OCI-LY3 (cell line): ENCODE results near the gene RPUSD4.

Source experiments
- H2AFZ ChIP-seq: fragments of 200-600, 300-600 bp; shearing (Covaris generic); 2 replicates; pipeline ENCODE4 v1.6.0; 2014; ENCODE audit warnings: antibody characterized with exemption, low read depth, low read length
- H3K27ac ChIP-seq: fragments of 200-600, 300-600 bp; sonication (generic); 2 replicates; pipeline ENCODE4 v1.5.1; 2014; ENCODE audit warnings: mild to moderate bottlenecking, low read length, moderate library complexity, mixed read lengths
- H3K27me3 ChIP-seq: fragments of 200-600, 300-600 bp; sonication (generic); 2 replicates; pipeline ENCODE4 v1.6.1; 2014; ENCODE audit warnings: low read depth, low read length, mixed read lengths
- H3K36me3 ChIP-seq: fragments of 200-600, 300-600 bp; sonication (generic); replicated peaks from 2 replicates; pipeline ENCODE3; 2014; ENCODE audit warnings: low read depth, low read length, mixed read lengths
- H3K4me1 ChIP-seq: fragments of 300-600, 200-600 bp; sonication (generic); 2 replicates; pipeline ENCODE4 v1.6.1; 2014; ENCODE audit warnings: low read length, mixed read lengths
- H3K4me2 ChIP-seq: fragments of 200-600, 300-600 bp; sonication (generic); 2 replicates; pipeline ENCODE4 v1.6.1; 2014; ENCODE audit warnings: low read length, mixed read lengths
- H3K4me3 ChIP-seq: fragments of 300-600, 200-600 bp; sonication (generic); 2 replicates; pipeline ENCODE4 v1.5.1; 2014; ENCODE audit warnings: antibody characterized with exemption, mild to moderate bottlenecking, low read length, moderate library complexity
- H3K79me2 ChIP-seq: fragments of 300-600, 200-600 bp; shearing (Covaris generic); 2 replicates; pipeline ENCODE4 v1.6.1; 2014; ENCODE audit warnings: mild to moderate bottlenecking, low read length, mixed read lengths
- H3K9ac ChIP-seq: fragments of 300-600, 200-600 bp; shearing (Covaris generic); 2 replicates; pipeline ENCODE4 v1.6.0; 2014; ENCODE audit warnings: mild to moderate bottlenecking, low read length, moderate library complexity
- H3K9me3 ChIP-seq: fragments of 200-600, 300-600 bp; shearing (Covaris generic); 2 replicates; pipeline ENCODE4 v1.6.1; 2014; ENCODE audit warnings: low read length, mixed read lengths; ENCODE audit not compliant: insufficient read depth
- H4K20me1 ChIP-seq: fragments of 200-600, 300-600 bp; sonication (generic); 2 replicates; pipeline ENCODE4 v1.6.1; 2016; ENCODE audit warnings: low read length, mixed read lengths; ENCODE audit not compliant: insufficient read depth
- EZH2phosphoT487 ChIP-seq: fragments of 200-600 bp; shearing (Covaris generic); IDR thresholded peaks from 2 replicates; pipeline ENCODE4 v1.6.1; 2018; ENCODE audit warnings: antibody characterized with exemption, mixed run types, low read depth
- TF ChIP-seq, protein P1 (sequence below): fragments of 200-600, 300-600 bp; sonication (generic); IDR thresholded peaks from 2 replicates; pipeline ENCODE4 v1.5.1; 2014; ENCODE audit warnings: antibody characterized with exemption, low read length, low read depth

Gene RPUSD4

DNA sequence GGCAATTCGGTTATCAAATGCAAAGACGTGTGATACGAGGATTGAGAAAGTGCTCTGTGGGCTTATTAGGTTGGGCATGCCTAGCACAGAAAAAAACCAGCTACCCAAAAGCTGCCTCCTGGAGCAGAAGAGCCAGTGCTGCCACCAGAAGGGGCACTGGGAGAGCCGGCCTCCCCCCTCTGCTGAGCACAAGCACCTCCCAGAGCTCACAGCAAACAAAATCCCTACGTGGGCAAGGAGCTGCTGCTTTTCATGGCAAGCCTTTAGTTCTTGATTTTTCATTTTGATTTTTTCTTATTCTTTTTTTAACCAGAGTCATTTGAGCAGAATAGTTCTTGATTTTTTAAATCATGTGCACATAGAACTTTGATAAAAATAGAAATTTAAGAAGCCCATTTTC is 12.8 kb downstream of the RPUSD4 start:
- Histone ChIP-seq H4K20me1 (no peaks in the 10 kb centered on the region), H3K4me1 (peaks cover 6% of the 10 kb centered on the region; the same call in 1 of the 2 replicates), H3K79me2 (no peaks in the 10 kb centered on the region), H3K9me3 (no peaks in the 10 kb centered on the region), H3K36me3 (peaks cover 60% of the 10 kb centered on the region), H3K4me3 (no peak overlapping the region), H3K4me2 (no peak overlapping the region), H2AFZ (no peak overlapping the region), H3K27ac (no peak overlapping the region), H3K27me3 (no peaks in the 10 kb centered on the region), H3K9ac (no peak overlapping the region)
- TF ChIP-seq EZH2phosphoT487 = no peak
- TF ChIP-seq, protein P1, sequence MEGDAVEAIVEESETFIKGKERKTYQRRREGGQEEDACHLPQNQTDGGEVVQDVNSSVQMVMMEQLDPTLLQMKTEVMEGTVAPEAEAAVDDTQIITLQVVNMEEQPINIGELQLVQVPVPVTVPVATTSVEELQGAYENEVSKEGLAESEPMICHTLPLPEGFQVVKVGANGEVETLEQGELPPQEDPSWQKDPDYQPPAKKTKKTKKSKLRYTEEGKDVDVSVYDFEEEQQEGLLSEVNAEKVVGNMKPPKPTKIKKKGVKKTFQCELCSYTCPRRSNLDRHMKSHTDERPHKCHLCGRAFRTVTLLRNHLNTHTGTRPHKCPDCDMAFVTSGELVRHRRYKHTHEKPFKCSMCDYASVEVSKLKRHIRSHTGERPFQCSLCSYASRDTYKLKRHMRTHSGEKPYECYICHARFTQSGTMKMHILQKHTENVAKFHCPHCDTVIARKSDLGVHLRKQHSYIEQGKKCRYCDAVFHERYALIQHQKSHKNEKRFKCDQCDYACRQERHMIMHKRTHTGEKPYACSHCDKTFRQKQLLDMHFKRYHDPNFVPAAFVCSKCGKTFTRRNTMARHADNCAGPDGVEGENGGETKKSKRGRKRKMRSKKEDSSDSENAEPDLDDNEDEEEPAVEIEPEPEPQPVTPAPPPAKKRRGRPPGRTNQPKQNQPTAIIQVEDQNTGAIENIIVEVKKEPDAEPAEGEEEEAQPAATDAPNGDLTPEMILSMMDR = no peak

DNA sequence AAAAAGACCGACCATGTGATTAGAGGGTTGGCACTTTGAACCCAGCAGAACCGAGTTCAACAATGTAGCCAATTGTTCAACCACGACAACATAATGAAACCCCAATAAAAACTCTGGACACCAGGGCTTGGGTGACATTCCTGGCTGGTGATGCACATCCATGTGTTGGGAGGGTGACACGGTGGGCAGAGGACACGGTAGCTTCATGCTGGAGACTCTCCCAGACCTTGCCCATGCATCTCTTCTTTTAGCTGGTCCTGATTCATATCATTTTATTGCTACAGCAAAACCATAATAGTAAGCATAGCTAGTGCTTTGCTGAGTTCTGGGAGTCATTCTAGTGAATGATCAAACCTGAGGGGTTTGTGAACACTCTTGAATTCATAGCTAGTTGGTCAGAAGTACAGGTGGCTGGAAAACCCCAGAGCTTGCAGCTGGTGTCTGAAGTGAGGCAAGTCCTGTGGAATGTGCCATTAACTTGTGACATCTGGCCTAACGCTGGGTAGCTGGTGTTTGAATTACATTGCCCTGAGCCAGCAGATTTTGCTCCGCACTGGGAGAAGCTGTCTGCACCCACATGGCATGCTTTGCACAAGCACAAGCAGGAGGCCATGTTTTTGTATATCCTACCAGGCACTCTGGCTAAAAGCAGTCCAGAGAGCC is 14.0 kb downstream of the RPUSD4 start:
- no peak for TF ChIP-seq EZH2phosphoT487
- TF ChIP-seq, protein P1 = no peak
- no peak overlapping the region for H3K4me3 ChIP-seq
- peaks cover 62% of the 10 kb centered on the region for H3K36me3 ChIP-seq
- H3K9ac ChIP-seq = no peak overlapping the region
- no peaks in the 10 kb centered on the region for H3K9me3 ChIP-seq
- peaks cover 6% of the 10 kb centered on the region; the same call in 1 of the 2 replicates for H3K4me1 ChIP-seq
- no peaks in the 10 kb centered on the region for H4K20me1 ChIP-seq
- no peaks in the 10 kb centered on the region for H3K27me3 ChIP-seq
- no peak overlapping the region for H3K4me2 ChIP-seq
- no peaks in the 10 kb centered on the region for H3K79me2 ChIP-seq
- H2AFZ ChIP-seq = no peak overlapping the region
- H3K27ac ChIP-seq = no peak overlapping the region

DNA sequence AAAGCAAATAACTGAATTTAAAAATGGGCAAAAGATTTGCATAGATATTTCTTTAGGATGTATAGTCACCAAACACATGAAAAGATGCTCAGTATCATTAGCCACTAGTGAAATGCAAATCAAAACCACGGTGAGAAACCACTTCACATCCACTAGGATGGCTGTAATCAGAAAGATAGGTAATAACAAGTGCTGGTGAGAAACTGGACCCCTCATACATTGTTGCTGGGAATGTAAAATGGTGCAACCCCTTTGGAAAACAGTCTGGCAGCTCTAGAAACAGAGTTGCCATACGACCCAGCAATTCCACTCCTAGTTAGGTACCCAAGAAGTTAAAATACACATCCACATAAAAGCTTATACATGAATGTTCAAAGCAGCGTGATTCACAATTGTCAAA is 16.3 kb downstream of the RPUSD4 start:
- H4K20me1 ChIP-seq = no peaks in the 10 kb centered on the region
- TF ChIP-seq, protein P1 = no peak
- no peak for TF ChIP-seq EZH2phosphoT487
- peaks cover 72% of the 10 kb centered on the region for H3K36me3 ChIP-seq

DNA sequence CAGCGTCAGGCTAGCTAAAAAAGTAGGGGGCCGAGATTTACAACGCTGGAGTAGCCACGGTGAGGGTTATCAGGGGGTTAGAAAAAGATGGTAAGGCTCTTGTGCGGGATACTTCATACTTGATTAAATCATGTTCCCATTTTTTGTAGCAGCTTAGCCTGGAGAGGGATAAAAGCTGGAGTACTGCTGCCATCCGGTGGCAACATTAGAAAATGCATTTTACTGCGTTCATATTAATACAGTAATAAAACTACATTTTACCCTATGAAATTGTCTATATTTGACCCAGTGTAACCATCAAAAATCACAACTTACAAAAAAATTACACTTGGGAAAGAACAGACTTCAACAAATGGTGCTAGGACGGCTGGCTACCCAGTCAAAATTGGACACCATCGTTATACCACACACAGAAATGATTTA is 17.3 kb downstream of the RPUSD4 start:
- H3K4me1 ChIP-seq = peaks cover 21% of the 10 kb centered on the region
- TF ChIP-seq, protein P1 = peak; percentile 81
- no peak for TF ChIP-seq EZH2phosphoT487
- no peaks in the 10 kb centered on the region for H4K20me1 ChIP-seq
- H3K9me3 ChIP-seq = no peaks in the 10 kb centered on the region
- H3K27ac ChIP-seq = no peak overlapping the region
- no peak overlapping the region for H3K4me2 ChIP-seq
- no peak overlapping the region for H2AFZ ChIP-seq
- no peaks in the 10 kb centered on the region for H3K27me3 ChIP-seq
- no peak overlapping the region for H3K4me3 ChIP-seq
- H3K9ac ChIP-seq = no peak overlapping the region
- no peaks in the 10 kb centered on the region for H3K79me2 ChIP-seq
- peaks cover 65% of the 10 kb centered on the region for H3K36me3 ChIP-seq

More for the DNA sequence above, 16.3 kb downstream of the RPUSD4 start:
- Histone ChIP-seq H3K27ac (no peak overlapping the region), H2AFZ (no peak overlapping the region), H3K9ac (no peak overlapping the region), H3K27me3 (no peaks in the 10 kb centered on the region), H3K79me2 (no peaks in the 10 kb centered on the region), H3K9me3 (no peaks in the 10 kb centered on the region), H3K4me2 (no peak overlapping the region), H3K4me3 (no peak overlapping the region), H3K4me1 (peaks cover 11% of the 10 kb centered on the region)
